Thoracic aorta (tissue), 2 donors: ENCODE results near the gene RXRB. TPM values are rescaled to one million over a fixed set of nuclear protein-coding genes. Genes with fewer than 3 reads are reported as not detected.

Experiments
- ATAC-seq: fragments of 150-250 bp; one replicate; pipeline ENCODE4 v1.8.0; 2017; ENCODE audit warnings: low read depth; ENCODE audit not compliant: insufficient number of reproducible peaks, low FRiP score
- DNase-seq: peaks from one replicate; pipeline ENCODE4 v3.0.0-alpha.2; 2020; ENCODE audit warnings: low spot score
- H3K27ac ChIP-seq, 2 donors: fragments of 200-600 bp; sonication (generic); 1 replicate in 1 of 2; 2 replicates in 1 of 2; pipeline ENCODE4 v1.5.1; 2016; ENCODE audit warnings: mild to moderate bottlenecking in 2 of 2, moderate library complexity in 2 of 2
- H3K27me3 ChIP-seq: fragments of 200-600 bp; sonication (generic); replicated peaks from 2 replicates; pipeline ENCODE4 v1.6.0; 2016; ENCODE audit warnings: mild to moderate bottlenecking; ENCODE audit not compliant: insufficient read depth
- H3K36me3 ChIP-seq: fragments of 200-600 bp; sonication (generic); one replicate; pipeline ENCODE4 v1.5.1; 2016
- H3K4me1 ChIP-seq, 2 donors: fragments of 200-600 bp; sonication (generic); 1 replicate in 1 of 2; 2 replicates in 1 of 2; pipeline versions ENCODE4 v1.5.1 to v1.6.0; 2016; ENCODE audit warnings: low read depth in 2 of 2, mild to moderate bottlenecking in 1 of 2; ENCODE audit not compliant: control insufficient read depth in 1 of 2
- H3K4me3 ChIP-seq: fragments of 200-600 bp; sonication (generic); 2 replicates; pipeline ENCODE4 v1.5.1; 2016; ENCODE audit warnings: mild to moderate bottlenecking
- H3K9me3 ChIP-seq: fragments of 200-600 bp; sonication (generic); 2 replicates; pipeline ENCODE4 v1.5.1; 2016
- CTCF ChIP-seq: fragments of 200-600 bp; sonication (generic); IDR thresholded peaks from one replicate; pipeline ENCODE4 v1.5.1; 2019; ENCODE audit warnings: antibody characterized with exemption
- total RNA-seq, 2 donors: library from RNA; depleted of rRNA; stranded (reverse); fragments of >200 nt; gene quantifications; one replicate each; pipeline versions ENCODE4 v1.1.0 to v1.2.3, GENCODE V29; 2016

RXRB gene
- total RNA-seq, 2 donors from 2014 or later, result 38.7 to 47.2 TPM

- ATAC-seq (no peak), DNase-seq (no peak)
- H3K36me3 ChIP-seq, result peaks cover 26% of the 10 kb centered on the region
- peaks cover 22 to 39% of the 10 kb centered on the region in 2 donors for H3K4me1 ChIP-seq
- H3K27me3 ChIP-seq, result no peaks in the 10 kb centered on the region
- no peak for TF ChIP-seq CTCF
- no peaks in the 10 kb centered on the region for H3K9me3 ChIP-seq
- H3K4me3 ChIP-seq, result no peak overlapping the region
- no peak overlapping the region for H3K27ac ChIP-seq
Observed at GRCh38 chr6:33206027-33206863, 5.8 kb upstream of the RXRB start.

GRCh38 chr6:33205191-33206026 is 4.9 kb upstream of the RXRB start:
- ATAC-seq, result no peak
- no peak for TF ChIP-seq CTCF
- Histone ChIP-seq H3K4me1 (peaks cover 22 to 40% of the 10 kb centered on the region in 2 donors), H3K9me3 (no peaks in the 10 kb centered on the region), H3K4me3 (peak overlapping the region; percentile 90), H3K36me3 (peaks cover 21% of the 10 kb centered on the region), H3K27me3 (no peaks in the 10 kb centered on the region), H3K27ac (no peak overlapping the region)
- no peak for DNase-seq

GRCh38 chr6:33204415-33205190 is 4.1 kb upstream of the RXRB start, which contains the start of gene HSD17B8:
TSS of gene HSD17B8 (plus strand) at chr6:33204655. CDS start at chr6:33204669, 14 bp downstream.
- TF ChIP-seq CTCF, result no peak
- H3K27me3 ChIP-seq, result no peaks in the 10 kb centered on the region
- H3K36me3 ChIP-seq, result peaks cover 17% of the 10 kb centered on the region
- no peaks in the 10 kb centered on the region for H3K9me3 ChIP-seq
- peak within 1 kb of the TSS; percentile 90 for H3K4me3 ChIP-seq
- H3K4me1 ChIP-seq, result peaks cover 22 to 41% of the 10 kb centered on the region in 2 donors
- ATAC-seq, result no peak
- H3K27ac ChIP-seq, result no peak within 1 kb of the TSS
- peak; percentile 78 for DNase-seq

- H3K4me1 ChIP-seq, result peaks cover 26 to 46% of the 10 kb centered on the region in 2 donors
- no peak overlapping the region for H3K27ac ChIP-seq
- no peak for ATAC-seq
Observed at GRCh38 chr6:33204165-33204414, 3.6 kb upstream of the RXRB start.

More at GRCh38 chr6:33204165-33204414, 3.6 kb upstream of the RXRB start:
- Histone ChIP-seq H3K36me3 (peaks cover 15% of the 10 kb centered on the region), H3K4me3 (peak overlapping the region; percentile 90), H3K9me3 (no peaks in the 10 kb centered on the region), H3K27me3 (no peaks in the 10 kb centered on the region)
- no peak for TF ChIP-seq CTCF
- DNase-seq, result no peak
